Inflammatory macrophage treated with lipopolysaccharide for 4 hours (primary cell): ENCODE data around the gene PDE4D.

Experiments used
- DNase-seq: peaks from one replicate; pipeline ENCODE4 v3.0.0-alpha.2; 2020

The PDE4D gene

DNA sequence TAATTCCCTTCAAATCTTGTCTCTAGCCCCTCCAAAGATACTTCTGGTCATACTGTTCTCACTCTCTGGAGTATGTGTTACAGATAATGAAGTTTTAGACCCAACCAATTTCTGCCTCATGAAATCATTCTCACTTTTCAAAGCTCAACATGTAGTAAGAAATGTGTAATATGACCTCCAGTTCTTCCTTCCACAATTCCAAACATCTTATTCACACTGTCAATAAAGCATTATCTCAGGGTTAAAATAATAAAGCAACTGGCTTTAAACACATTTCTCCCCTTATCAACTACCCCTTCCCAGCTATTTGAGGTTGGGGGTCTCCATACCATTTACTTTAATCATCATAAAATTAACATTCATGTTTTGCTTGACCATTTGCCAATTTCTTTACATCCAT lies 656.5 kb downstream of the PDE4D start:
- no peak for DNase-seq

DNA sequence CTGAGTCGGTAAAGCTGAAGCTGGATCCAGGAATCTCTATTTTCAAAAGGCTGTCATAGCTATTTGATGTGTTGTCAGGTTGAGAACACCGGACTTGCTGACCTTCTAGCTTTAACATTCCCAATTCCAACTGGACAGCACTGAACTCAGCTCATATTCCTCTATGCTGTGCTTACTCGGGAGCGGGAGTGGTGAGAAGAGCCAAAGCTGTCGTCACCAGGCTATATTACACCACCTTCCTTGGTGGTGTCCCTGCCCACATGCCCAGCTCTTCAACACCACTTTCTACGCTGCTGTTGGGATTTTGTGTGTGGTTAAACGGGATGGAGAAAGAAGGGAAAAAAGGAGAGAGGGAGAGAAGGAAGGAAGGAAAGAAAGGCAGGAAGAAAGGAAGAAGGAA lies 657.1 kb downstream of the PDE4D start:
- DNase-seq: no peak

DNA sequence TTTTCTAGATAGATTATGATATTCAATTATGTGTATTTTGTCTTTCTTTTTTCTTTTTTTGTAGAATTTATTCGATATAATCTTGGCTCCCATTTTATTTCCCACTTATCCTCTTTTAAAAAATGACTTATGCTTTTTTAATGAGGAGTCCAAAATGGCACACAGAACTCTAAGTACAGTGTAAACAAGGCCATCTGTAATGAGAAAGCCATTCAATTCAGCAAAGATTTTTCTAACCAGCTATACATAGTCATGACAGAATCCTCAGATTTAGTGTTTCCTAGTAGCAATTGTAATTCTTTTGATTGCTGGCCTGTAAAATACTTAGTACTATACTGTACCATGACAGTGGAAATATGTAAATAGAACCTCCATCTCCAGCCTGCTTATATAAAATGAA lies 659.3 kb downstream of the PDE4D start:
- no peak for DNase-seq

DNA sequence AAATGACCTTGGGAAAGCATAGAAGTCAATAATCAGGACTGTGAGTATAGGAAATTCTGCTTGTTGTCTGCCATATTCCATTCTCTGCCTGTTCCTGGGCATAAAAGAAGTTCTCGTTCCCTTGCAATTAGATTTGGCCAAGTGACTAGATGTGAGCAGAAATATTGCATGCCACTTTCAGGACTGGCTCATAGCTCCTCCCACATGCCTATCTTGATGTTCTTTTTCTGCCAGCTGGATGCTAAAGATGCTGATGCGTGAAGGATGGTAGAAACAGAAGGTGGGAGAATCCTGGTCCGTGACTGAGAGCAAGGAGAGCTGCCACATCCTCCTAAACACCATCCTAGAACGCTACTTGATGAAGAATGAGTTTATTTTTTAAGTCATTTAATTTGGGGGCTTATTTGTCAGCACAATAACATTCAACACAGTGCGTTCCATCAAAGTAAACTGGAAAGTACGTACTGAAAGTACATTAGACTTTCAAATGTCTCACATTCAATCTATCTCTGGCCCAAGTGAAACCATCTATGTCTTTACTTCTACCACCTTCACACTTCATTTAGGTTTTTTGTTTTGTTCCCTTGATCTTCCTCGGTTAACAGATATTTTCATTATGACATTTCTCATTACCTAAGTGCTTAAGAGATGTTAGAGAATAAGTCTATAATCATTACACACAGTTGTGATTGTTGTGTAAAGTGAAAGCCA lies 662.1 kb downstream of the PDE4D start:
- no peak for DNase-seq

DNA sequence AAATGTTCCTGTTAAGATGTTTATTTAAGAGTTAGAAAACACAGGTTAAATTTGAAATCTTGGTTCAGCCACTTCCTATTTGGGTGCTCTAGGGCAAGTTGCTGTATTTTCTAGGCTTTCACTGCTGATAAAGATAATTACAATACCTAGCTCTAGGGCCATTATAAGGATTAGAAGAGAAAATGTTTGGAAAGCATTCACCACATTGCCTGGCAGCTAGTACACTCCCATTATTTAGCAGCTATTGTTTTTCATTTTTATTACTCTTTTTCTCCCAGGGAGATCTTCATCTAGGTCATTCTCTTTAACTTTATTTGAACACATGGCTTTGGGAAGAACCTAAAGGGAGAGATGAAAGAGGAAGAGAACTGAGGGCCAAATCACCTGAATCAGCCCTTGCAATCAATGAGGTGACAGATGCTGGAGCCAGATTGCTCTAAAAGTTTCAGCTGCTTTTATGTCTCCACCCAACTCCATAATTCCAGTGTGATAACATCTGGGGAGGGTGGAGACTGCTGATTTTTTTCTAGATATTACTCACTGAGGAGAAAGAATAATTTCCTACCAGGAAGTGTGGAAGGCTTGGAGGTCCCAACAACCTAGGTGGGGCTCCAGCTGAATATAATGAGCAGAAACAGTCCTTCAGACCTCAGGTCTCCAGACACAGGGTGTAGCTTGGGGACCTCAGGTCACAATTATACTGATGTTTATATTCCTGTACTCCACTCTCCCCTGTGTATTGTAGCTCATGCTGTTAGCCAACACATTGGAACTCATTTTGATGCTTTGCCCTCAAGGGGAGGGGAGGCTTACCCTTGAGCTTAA lies 670.6 kb downstream of the PDE4D start:
- no peak for DNase-seq

DNA sequence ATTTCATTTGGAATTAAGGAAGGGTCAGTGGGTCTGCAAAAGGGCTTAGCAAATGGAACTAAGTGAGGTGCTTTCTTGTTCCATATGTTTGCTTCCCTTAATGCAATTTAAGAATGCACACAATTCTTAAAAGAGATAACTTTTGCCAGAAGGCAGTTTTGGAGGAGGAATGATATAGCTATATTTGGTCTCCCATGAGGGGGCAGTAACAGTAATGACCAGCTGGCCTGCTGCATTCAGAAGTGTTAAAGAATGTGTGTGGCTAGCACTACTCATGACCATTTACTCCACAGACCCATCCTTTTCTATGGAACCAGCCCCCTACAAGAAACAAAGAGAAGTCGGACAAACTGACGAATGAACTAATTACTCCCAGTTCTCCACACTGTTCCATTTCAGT lies 671.8 kb downstream of the PDE4D start:
- DNase-seq: no peak

DNA sequence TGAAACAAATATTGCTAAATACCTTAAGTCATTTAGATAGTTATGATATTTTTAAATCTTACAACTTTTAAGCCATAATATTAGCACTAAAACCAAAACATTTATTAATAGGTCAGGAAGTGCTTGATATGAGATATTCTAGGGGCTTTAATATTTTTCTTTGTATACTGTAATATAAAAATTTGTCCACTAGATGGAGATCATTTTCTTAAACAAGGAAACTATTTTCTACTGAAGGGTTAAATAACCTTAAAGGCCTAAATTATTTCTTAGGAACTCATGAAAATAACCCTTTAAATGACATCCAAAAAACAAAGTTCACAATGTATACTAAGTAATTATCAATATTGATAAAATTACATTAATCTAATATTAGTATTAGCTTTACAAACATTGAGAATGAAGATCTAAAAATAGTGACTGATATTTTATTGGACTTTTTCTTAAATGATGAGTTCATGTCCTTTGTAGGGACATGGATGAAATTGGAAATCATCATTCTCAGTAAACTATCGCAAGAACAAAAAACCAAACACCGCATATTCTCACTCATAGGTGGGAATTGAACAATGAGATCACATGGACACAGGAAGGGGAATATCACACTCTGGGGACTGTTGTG lies 675.0 kb downstream of the PDE4D start:
- DNase-seq: peak; percentile 17

DNA sequence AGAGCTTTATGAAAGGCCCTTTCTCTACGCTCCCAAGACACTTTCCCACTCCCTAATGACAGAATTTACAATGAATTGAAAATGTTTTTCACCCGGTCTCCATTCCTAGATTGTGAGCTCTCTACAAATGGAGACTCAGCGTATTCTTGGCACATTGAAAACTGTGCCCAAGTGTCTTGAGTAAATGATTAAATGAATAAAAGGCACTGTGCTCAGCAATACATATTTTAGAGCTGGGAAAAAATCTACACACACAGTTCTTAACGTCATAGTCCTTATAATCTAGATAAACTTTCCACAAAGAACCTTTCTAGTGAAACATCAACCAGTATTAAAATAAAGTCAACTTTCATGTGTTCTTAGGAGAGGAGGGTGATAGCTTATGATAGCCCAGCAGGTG lies 676.7 kb downstream of the PDE4D start:
- DNase-seq: no peak

DNA sequence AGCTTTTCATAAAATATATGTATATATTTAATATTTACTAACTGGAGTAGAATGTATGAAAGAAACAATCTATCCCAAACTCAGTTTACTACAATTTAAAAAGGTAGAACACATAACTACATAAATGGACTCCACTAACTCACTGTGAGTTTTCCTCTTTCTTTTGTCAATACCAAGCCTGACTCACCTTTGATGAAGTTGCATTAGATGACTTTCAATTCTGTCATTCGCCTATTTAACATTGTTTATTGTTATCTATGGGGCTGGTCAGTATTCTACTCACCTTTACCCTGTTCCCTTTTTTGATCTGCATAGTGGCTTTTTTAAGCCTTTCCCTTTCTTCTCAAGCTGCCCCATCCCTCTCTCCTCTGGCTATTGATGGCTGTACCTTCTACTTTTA lies 680.9 kb downstream of the PDE4D start:
- no peak for DNase-seq

DNA sequence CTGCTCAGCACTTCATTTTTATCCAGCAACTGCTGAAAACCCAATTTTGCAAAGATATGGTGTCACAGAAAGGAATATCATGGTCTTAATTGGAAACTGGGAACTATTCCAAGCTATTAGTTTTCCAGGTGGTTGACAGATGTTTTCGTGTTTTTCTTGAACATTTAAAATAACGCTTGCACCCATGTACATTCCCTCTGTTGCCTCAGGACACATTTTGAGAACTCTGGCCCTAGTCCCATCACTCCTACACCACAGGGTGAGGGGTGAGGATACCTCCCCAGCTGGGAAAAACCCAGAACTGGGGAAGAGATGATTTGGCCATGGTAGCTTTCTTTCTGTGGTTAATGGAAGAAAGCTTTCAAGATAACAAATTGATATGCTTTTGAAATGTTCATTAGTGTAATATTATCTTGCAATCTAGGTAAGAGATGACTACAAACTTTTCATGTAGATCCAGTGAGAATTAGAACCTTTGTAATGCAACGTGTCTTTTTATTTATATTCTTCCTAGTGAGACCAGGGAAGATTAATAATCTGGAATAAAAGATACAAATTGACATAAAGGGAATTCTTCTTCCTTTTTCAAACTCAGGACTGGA lies 683.7 kb downstream of the PDE4D start:
- DNase-seq: no peak

DNA sequence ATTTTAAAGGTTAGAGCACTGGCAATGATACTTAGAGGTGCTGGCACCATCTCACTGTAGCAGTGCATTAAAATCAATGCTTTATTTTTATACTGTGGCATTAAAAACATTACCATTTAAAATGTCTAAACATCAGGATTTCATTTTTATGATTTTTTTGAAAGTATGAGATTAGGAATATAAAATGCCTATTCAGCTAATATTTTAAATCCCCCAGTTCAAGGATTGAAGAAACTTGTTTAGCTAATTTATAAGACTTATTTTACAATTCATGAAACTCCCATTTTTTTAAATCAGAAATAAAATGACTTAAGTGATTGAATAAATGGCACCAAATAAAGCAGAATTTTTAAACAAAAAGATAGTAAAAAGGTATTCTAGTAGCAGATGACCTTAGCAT lies 685.1 kb downstream of the PDE4D start:
- DNase-seq: no peak

DNA sequence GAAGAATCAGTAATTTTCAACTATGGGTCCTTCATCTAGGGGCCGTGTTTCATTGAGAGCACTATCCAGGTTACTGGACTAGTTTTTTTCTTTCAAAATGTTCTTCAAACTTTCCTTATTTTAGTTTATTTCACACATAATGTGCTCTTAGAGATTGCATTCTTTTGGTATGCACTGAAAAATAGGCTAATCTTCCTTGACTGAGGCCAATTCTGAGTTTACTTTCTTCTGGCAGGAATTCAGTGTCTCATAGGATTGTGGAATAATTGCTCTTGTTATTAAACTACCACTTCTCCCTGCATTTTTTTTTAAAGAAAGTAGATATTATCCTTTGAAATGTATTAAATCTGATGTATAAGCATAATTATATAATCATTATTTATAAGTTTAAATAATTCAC lies 686.1 kb downstream of the PDE4D start:
- no peak for DNase-seq

DNA sequence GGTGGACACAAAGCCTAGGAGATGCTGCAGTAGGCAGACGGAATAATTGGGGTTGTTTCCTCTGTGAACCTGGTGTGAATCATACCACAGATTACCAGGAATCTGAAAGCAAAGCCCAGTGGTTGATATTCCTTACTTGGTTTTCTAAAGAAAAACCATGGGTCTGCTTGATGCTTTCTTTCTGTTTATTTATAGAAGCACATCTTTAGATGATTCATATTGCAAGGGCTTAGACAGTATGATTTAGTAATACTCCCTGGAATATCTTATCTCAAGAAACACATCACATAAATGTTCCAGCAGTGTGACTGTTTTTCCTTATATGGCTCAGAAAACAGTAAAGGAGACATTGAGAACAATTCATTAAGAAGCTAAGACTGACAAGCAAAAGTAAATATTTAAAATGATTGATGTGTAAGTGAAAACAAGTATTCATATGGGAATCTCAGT lies 687.4 kb downstream of the PDE4D start:
- no peak for DNase-seq

DNA sequence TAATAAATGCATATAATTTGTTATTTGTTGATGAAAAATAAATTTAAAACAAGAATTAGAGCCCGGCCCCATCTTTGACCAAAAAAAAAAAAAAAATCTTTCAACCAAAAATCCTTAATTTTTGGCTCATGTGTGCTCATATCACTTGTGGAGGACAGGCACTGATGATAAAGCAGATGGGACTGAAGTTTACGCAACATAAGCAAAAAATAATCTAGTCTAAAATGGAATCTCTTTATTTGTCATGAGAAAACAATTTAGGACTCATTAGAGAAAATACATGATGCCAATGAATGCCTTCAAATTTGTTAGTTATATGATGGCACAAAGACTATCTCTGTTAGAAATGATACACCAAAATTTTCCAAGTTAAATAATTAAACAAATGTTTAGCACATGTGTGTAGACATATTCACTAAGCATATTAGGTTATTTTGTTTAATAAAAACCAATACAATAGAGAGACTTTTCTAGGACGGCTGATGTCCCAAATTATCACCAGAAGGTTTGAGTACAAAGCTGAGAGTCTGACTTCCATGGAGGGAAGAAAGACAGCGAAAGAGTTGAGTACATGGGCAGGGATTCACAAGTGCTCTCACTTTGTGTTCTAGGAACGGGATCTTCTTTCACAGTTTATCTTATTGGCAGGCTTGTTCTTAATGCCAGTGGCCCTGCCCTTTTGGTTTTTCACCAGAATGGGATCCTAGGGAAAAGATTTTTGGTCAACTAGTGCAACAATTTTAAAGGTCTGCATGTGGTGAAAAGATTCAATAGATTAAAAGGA lies 689.2 kb downstream of the PDE4D start:
- no peak for DNase-seq

DNA sequence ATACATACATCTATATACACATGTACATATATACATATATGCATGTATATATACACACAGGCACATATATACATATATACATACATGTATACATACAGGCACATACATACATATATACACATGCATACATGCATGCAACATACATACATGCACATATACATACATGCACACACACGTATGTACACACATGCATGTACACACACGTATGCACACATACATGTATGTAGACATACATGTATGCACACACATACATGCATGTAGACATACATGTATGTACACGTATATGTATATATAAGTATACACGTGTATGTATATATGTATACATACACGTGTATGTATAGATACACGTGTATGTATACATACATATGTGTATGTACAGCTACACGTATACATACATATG lies 693.7 kb downstream of the PDE4D start:
- DNase-seq: no peak

DNA sequence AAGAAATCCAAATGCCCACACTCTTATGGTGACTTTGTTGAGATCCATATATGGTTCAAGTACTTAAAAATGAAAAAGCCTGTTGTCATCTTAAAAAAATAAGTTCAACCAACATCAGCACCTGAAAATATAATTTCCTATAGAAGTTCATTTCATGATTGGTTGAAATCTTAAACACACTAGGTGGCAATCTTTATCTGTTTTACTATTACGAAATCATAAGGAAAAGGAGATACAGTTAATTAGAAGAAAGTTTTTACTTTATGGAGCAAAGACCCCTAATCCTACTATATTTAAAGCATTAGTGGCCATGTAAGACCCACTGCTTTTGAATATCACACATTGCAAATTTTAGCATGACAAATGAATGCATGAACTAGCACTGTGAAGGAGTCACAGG lies 694.7 kb downstream of the PDE4D start:
- DNase-seq: no peak

DNA sequence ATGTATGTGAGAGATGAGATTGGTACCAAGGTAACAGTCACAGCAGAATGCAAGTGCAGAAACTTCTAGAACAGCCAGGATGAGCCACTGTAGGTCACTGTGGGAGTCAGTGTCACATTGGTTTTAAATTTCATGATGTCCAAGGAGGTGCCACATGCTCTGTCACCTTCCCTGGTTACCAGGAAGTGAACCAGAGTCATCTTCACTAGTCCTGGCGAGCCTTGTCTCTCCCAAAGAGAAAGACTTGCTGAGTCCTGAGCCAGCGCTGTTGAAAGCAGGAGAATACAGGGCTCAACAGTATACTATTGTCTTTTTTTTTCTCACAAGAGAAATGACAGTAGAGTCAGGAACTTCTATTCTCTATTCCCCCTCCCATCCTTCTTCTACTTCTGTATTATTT lies 695.2 kb downstream of the PDE4D start:
- DNase-seq: no peak

DNA sequence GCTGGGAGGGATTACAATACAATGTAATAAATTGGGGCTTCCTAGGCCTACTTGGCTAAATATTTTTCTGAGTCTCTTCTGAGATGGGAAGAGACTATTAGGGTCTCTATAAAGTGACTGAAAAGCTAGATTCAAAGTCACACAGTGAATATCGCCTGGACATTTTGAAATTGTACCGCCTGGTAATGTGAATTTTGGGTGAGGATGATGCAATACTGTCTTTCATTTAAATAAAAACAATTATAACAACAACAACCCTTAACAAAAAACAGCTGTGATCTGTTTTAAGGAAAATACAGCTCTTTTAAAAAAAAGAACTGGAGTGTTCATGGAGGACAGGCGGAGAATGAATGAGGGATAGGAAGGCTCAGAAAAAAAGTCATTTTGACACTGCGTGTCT lies 695.6 kb downstream of the PDE4D start:
- DNase-seq: no peak

DNA sequence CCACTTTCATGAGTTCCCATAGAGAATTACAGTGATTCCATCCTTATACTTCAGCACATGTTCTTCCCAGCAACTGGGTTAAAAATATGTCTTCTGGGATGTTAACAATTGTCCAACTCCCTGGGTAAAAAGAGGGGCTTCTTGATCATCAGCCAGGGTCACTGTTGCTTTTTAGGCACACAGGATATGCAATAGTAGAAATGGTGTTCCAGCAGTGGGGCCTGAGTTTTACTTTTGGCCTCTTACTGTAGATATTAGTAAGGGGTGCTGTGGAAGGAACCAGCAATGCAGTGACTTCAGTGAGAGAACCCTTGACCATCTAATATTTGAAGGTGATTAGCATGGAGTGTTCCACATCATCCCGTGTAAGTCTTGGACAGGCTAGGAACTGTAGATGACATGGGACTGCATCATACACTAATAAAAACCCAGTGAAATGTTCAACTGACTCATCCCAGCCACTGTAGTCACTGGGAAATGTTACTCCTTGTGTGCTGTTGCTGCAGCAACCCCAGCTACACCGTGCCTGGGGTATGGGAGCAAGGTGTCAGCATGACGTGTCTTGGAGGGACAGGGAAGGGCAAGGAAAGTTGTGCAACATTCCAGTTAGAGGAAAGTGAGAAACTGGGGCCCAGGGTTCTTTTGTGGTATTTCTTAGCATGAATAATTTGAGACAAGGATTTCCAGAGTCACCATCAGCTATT lies 699.8 kb downstream of the PDE4D start:
- DNase-seq: peak; percentile 23

DNA sequence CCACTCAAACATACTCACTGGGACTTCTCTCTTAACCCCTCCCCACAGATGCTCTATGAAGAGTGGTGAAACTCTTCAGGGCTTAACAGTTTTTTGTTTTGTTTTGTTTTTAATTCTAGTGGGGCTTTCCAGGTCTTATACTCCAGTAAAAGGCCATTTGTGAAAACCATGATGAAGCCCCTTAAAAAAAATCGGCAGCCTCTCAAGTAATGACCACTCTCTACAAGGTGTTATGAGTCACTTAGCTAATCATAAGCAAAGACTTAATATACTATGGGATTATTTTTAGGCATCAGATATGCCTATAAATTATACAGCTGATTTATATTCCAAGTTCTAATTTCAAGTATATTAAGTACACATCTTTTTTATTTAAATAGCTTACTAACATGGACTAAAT lies 702.8 kb downstream of the PDE4D start:
- DNase-seq: no peak

DNA sequence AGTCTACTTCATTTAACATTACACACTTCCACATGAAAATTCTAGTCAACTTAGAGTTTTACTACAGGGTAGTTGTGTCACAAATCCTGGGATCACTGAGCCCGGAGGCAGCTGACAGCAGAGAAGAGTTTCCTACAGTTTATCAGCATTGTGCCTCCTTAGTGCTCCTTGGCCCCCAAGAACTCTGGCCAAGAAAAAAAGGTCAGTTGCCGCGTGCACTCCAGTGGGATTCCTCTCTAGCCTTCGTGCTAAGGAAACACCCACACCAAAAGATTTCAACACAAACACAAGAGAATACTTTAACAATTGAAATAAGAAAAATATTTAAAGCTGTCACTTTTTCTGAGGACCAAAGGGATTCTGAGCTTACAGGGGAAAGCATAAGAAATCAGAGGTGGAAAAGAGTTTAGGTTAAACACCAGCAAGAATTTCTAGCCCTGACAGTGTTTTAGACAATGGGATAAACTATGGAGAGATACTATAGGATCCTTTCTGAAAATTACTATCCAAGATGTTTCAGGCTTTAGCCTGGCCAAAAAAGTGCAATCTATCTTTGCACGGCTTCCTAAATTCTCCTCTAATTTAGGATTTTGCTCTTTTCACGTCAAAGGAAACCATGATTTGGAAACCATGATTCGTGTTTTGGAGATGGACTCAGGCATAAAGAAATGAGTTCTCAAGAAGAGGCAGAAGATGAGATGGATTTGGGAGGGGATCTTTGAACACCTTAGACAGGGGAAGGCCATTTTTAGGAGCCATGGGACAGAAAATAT lies 703.9 kb downstream of the PDE4D start:
- DNase-seq: no peak
